LNCAP (cell line): Measurements from ENCODE around the gene EXOC3L4.

Experiments used
- CTCF ChIP-seq: fragments of 450-650 bp; IDR thresholded peaks from 2 replicates; pipeline ENCODE4 v1.5.1; 2017; ENCODE audit warnings: mild to moderate bottlenecking

EXOC3L4 gene

GRCh38 chr14:103122947-103123633 is 28.6 kb downstream of the EXOC3L4 start, which contains the start of gene TNFAIP2:
Gene TNFAIP2, plus strand, starts transcription at chr14:103123461. Its CDS starts 2,997 bp downstream, at chr14:103126458.
- TF ChIP-seq CTCF = no peak

- peak; percentile 24; the same call in 1 of the 2 replicates for TF ChIP-seq CTCF
Measured at GRCh38 chr14:103123634-103124500, 29.3 kb downstream of the EXOC3L4 start.

DNA sequence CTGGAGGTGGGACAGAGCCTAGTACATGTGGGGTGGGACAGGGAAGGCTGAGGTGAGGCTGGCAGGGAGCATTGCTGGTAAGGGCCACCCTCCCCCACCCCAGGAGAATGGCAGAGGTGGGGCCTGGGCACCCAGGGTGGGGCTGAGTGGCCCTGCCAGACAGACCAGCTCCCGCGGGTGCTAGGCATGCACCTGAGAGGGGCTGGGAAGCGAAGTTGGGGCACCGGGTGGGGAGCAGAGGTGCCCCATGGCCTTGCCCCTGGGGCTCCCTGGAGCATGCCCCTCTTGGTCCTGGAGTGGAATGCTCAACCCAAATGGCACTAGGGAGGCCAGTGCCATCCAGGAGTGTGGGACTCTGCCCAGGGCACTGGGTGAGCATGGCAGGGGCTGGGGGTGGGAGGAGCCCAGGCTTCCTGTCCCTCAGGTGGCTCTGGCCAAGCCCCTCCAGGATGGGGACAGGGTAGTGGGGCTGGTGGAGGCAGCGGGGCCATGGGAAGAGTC is 30.0 kb downstream of the EXOC3L4 start:
- no peak for TF ChIP-seq CTCF

- TF ChIP-seq CTCF = no peak
Measured at GRCh38 chr14:103125098-103126070, 30.9 kb downstream of the EXOC3L4 start.

DNA sequence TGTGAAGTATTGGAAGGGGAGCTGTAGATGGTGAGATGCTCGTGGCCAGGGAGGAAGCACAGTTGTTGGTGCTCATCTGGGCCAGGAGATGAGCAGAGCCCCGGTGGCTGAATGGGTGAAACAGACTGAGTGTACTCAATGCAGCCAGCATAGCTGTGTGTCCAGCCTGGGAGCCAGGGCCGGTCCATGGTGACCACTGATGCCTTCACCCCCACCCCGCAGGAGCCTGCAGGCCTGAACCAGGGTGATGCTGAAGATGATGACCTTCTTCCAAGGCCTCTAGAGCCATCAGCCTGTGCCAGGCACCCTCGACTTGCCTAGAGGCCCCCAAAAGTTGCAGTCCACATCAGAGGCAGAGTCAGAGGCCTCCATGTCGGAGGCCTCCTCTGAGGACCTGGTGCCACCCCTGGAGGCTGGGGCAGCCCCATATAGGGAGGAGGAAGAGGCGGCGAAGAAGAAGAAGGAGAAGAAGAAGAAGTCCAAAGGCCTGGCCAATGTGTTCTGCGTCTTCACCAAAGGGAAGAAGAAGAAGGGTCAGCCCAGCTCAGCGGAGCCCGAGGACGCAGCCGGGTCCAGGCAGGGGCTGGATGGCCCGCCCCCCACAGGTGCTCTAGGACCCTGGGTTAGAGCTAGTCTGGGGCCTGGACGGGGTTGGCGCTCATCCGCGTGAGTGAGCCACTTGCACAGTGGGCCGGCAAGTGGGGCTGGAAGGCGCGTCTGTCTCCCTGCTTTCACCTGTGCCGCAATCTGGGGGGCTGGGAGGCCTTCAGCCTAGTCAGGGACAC is 31.8 kb downstream of the EXOC3L4 start:
- TF ChIP-seq CTCF = no peak

GRCh38 chr14:103126873-103127304 is 32.4 kb downstream of the EXOC3L4 start:
- TF ChIP-seq CTCF = peak; percentile 66
